Endothelial cell of umbilical vein (primary cell): ENCODE data around the gene ST13. TPM values are rescaled to one million over a fixed set of nuclear protein-coding genes. Genes with fewer than 3 reads are reported as not detected.
A peak's percentile ranks its signal among the peaks of the same experiment; 100 is the strongest.
"Not testable (repeated sequence)": the region's sequence is repeated elsewhere in the genome, so short reads cannot be mapped to it uniquely, and the experiment has no call there.

Experiments
- BruUV-seq: library from RNA; stranded (reverse); fragments of 400-500 nt; replicated peaks from 2 replicates; lab custom pipeline; 2021; lab: Mats Ljungman, UMichigan
- CTCF ChIA-PET: fragments of 300-600, 350-600 bp; sonication (Branson Sonifier 250); formaldehyde crosslinking; loops from one replicate; lab custom pipeline; 2021; ENCODE audit warnings: antibody characterized with exemption, inconsistent platforms; lab: Charles Lee
- POLR2A ChIA-PET: fragments of 300-600, 350-600 bp; sonication (Branson Sonifier 250); formaldehyde crosslinking; loops from one replicate; lab custom pipeline; 2021; ENCODE audit warnings: antibody characterized with exemption, inconsistent platforms; lab: Charles Lee
- DNase-seq: peaks from one replicate; pipeline ENCODE4 v3.0.0-alpha.2; 2011; ENCODE audit warnings: low read depth, low spot score
- FAIRE-seq: peaks from 2 replicates; lab custom pipeline; 2011; peaks lifted over from hg19 to GRCh38; lab: Jason Lieb, UNC
- H2AFZ ChIP-seq: 2 replicates; pipeline ENCODE4 v1.6.0; 2012; ENCODE audit warnings: low read depth, low read length, control low read depth, inconsistent platforms
- H3K27ac ChIP-seq: 2 replicates; pipeline ENCODE4 v1.5.1; 2011; ENCODE audit warnings: low read depth, mild to moderate bottlenecking, control low read depth, low read length, moderate library complexity; ENCODE audit not compliant: insufficient read depth
- H3K27me3 ChIP-seq, 2 experiments: 2 replicates each; pipeline versions ENCODE4 v1.6.0 to v1.6.1; 2011; ENCODE audit warnings: low read length in 2 of 2, mixed read lengths in 1 of 2; ENCODE audit not compliant: control insufficient read depth in 2 of 2, insufficient read depth in 2 of 2
- H3K36me3 ChIP-seq, 2 experiments: 2 replicates in 1 of 2; 3 replicates in 1 of 2; pipeline ENCODE4 v1.5.1; 2011; ENCODE audit warnings: low read length in 2 of 2, mild to moderate bottlenecking in 1 of 2, moderate library complexity in 1 of 2; ENCODE audit not compliant: control insufficient read depth in 2 of 2, insufficient read depth in 2 of 2; ENCODE audit errors: extremely low read depth in 1 of 2
- H3K4me1 ChIP-seq: 3 replicates; pipeline ENCODE4 v1.5.1; 2011; ENCODE audit warnings: mild to moderate bottlenecking, low read length; ENCODE audit not compliant: control insufficient read depth, insufficient read depth; ENCODE audit errors: extremely low read depth
- H3K4me2 ChIP-seq: 2 replicates; pipeline ENCODE4 v1.6.1; 2011; ENCODE audit warnings: low read length, control low read depth, mixed read lengths; ENCODE audit not compliant: insufficient read depth
- H3K4me3 ChIP-seq, 3 experiments: fragments of 200-600 bp in 1 of 3; sonication (generic), shearing (Covaris generic) in 1 of 3; replicated peaks in 1 of 3; 2 replicates each; pipeline ENCODE4 v1.5.1; 2011 to 2016; ENCODE audit warnings: control low read depth in 3 of 3, low read length in 3 of 3, mild to moderate bottlenecking in 2 of 3, inconsistent platforms in 1 of 3, low read depth in 1 of 3, moderate library complexity in 1 of 3; ENCODE audit not compliant: insufficient read depth in 1 of 3
- H3K79me2 ChIP-seq: 2 replicates; pipeline ENCODE4 v1.6.0; 2012; ENCODE audit warnings: low read length, inconsistent platforms; ENCODE audit not compliant: control insufficient read depth, insufficient read depth
- H3K9ac ChIP-seq: replicated peaks from 2 replicates; pipeline ENCODE3; 2011; ENCODE audit warnings: low read length, control low read depth; ENCODE audit not compliant: insufficient read depth; ENCODE audit errors: extremely low read depth
- H3K9me1 ChIP-seq: replicated peaks from 3 replicates; pipeline ENCODE4 v1.6.0; 2011; ENCODE audit warnings: mild to moderate bottlenecking, low read length; ENCODE audit not compliant: control insufficient read depth, insufficient read depth; ENCODE audit errors: extremely low read depth
- H3K9me3 ChIP-seq: replicated peaks from 2 replicates; pipeline ENCODE4 v1.5.1; 2012; ENCODE audit warnings: low read length, inconsistent platforms; ENCODE audit not compliant: control insufficient read depth, insufficient read depth
- H4K20me1 ChIP-seq: replicated peaks from 2 replicates; pipeline ENCODE3; 2011; ENCODE audit warnings: mild to moderate bottlenecking, low read length; ENCODE audit not compliant: control insufficient read depth, insufficient read depth; ENCODE audit errors: extremely low read depth
- CTCF ChIP-seq, 2 donors: IDR thresholded peaks; 1 replicate in 1 of 2; 2 replicates in 1 of 2; pipeline ENCODE4 v1.5.1; 2011; ENCODE audit warnings: low read length in 2 of 2, mild to moderate bottlenecking in 2 of 2, moderate library complexity in 2 of 2, control low read depth in 1 of 2, inconsistent platforms in 1 of 2, low read depth in 1 of 2; ENCODE audit not compliant: insufficient read depth in 1 of 2; ENCODE audit errors: extremely low read depth in 1 of 2
- EZH2 ChIP-seq: IDR thresholded peaks from 2 replicates; pipeline ENCODE4 v1.6.1; 2012; ENCODE audit warnings: borderline replicate concordance, low read depth, mild to moderate bottlenecking, moderate library complexity, low read length, inconsistent platforms; ENCODE audit not compliant: severe bottlenecking
- FOS ChIP-seq: IDR thresholded peaks from 2 replicates; pipeline ENCODE4 v1.6.1; 2011; ENCODE audit warnings: mild to moderate bottlenecking, low read length, moderate library complexity, borderline replicate concordance; ENCODE audit not compliant: insufficient read depth
- GATA2 ChIP-seq: IDR thresholded peaks from 2 replicates; pipeline ENCODE4 v1.7.0; 2011; ENCODE audit warnings: low read depth, mild to moderate bottlenecking, moderate library complexity, mixed read lengths, low read length; ENCODE audit not compliant: insufficient read length, insufficient read depth
- JUN ChIP-seq: IDR thresholded peaks from 2 replicates; pipeline ENCODE4 v1.6.1; 2011; ENCODE audit warnings: borderline replicate concordance, low read depth; ENCODE audit not compliant: insufficient read length, insufficient read depth
- MAX ChIP-seq: IDR thresholded peaks from 2 replicates; pipeline ENCODE4 v1.6.1; 2011; ENCODE audit not compliant: insufficient read depth, insufficient read length
- MYC ChIP-seq: IDR thresholded peaks from one replicate; pipeline ENCODE4 v1.6.1; 2011; ENCODE audit warnings: mild to moderate bottlenecking, low read depth, low read length
- POLR2A ChIP-seq: IDR thresholded peaks from 2 replicates; pipeline ENCODE4 v1.6.1; 2012; ENCODE audit warnings: low read depth, mild to moderate bottlenecking, control low read depth, low read length
- POLR2AphosphoS5 ChIP-seq: IDR thresholded peaks from 2 replicates; pipeline ENCODE4 v1.6.1; 2012; ENCODE audit warnings: low read depth, mild to moderate bottlenecking, control low read depth, low read length, moderate library complexity; ENCODE audit not compliant: insufficient read depth
- dilution Hi-C: fragments of 300-500 bp; cut with MboI; formaldehyde crosslinking; loops from one replicate; pipeline ENCODE4 v1.15.0; 2019; ENCODE audit warnings: low sequenced_read_pairs; ENCODE audit not compliant: extremely low pct_ligation_motif_present
- intact Hi-C: fragments of 100-400 bp; cut with micrococcal nuclease; formaldehyde crosslinking; loops from one replicate; pipeline ENCODE4 v1.10.0; 2022
- polyA plus RNA-seq, 4 experiments: library from polyadenylated mRNA; depleted of rRNA in 3 of 4; stranded (reverse) in 3 of 4; unstranded in 1 of 4; fragments of >200 nt; gene quantifications; 2 replicates each; pipeline versions ENCODE4 v1.2.1 to v1.2.3, GENCODE V29; 2011 to 2012; ENCODE audit warnings: missing spikeins in 1 of 4
- total RNA-seq: library from RNA; stranded (reverse); gene quantifications from 2 replicates; pipeline ENCODE4 v1.2.3, GENCODE V29; 2021

ST13 gene
- total and polyA plus RNA-seq, 2 donors (not counting 3 experiments of a cell fraction or from before 2014, with no cell fraction given): 41.2 to 250 TPM

- peak; percentile 52 for DNase-seq
- no peak overlapping the region for H2AFZ ChIP-seq
- no peak for TF ChIP-seq GATA2
- no peak for TF ChIP-seq POLR2AphosphoS5
- no peak for TF ChIP-seq EZH2
- no peak for TF ChIP-seq MYC
- no peak for TF ChIP-seq POLR2A
- no peak for TF ChIP-seq MAX
- TF ChIP-seq CTCF (IDR thresholded peaks at IDR 0.05; ENCODE audit: extremely low read depth in 1 of 2, insufficient read depth in 1 of 2, low read depth in 1 of 2, low read length in 2 of 2): no peak
- no peak for TF ChIP-seq FOS
- no peak for TF ChIP-seq JUN
- no peaks in the 10 kb centered on the region for H3K9me1 ChIP-seq
- H3K9ac ChIP-seq: no peak overlapping the region
- no TSS peak for BruUV-seq
- CTCF ChIA-PET: interaction anchor here (1.1 to 2.0 kb wide), 3 partner anchors 10 to 35 kb away, joined by 4 to 6 read pairs (median 5); no protein-coding TSS in a partner anchor
- H3K9me3 ChIP-seq: no peaks in the 10 kb centered on the region
- H3K4me1 ChIP-seq: peaks cover 4% of the 10 kb centered on the region
- no peak for FAIRE-seq
- H4K20me1 ChIP-seq: no peaks in the 10 kb centered on the region
- peak overlapping the region; percentile 16 for H3K4me2 ChIP-seq
- intact Hi-C loops (no loop called here), dilution Hi-C loops (no loop called here)
- H3K27ac ChIP-seq: no peak overlapping the region
- no peaks in the 10 kb centered on the region for H3K27me3 ChIP-seq
- H3K4me3 ChIP-seq: no peak overlapping the region
- no peaks in the 10 kb centered on the region for H3K79me2 ChIP-seq
- peaks cover 2% of the 10 kb centered on the region in 2 experiments for H3K36me3 ChIP-seq
- POLR2A ChIA-PET: no interaction called here
Observed at GRCh38 chr22:40782521-40782920, 73.9 kb downstream of the ST13 start.

GRCh38 chr22:40781749-40782148 is 74.7 kb downstream of the ST13 start:
- H2AFZ ChIP-seq, H3K4me2 ChIP-seq, DNase-seq, BruUV-seq, H3K36me3 ChIP-seq, H3K27me3 ChIP-seq, H3K79me2 ChIP-seq, H3K27ac ChIP-seq, H3K9ac ChIP-seq, H3K9me3 ChIP-seq, H3K4me1 ChIP-seq, FAIRE-seq, H3K9me1 ChIP-seq, H4K20me1 ChIP-seq, dilution Hi-C loops, H3K4me3 ChIP-seq, intact Hi-C loops: not testable (repeated sequence)
- ChIA-PET CTCF (interaction anchor here (2.0 kb wide), 1 partner anchor 36 kb away, joined by 4 read pairs; no protein-coding TSS in a partner anchor), POLR2A (interaction anchor here (0.7 kb wide), 1 partner anchor 125 kb away, joined by 5 read pairs; no protein-coding TSS in a partner anchor)
